Esophagus muscularis mucosa (tissue), 4 donors: Measurements from ENCODE around the gene TUBB2B.
"Not testable (repeated sequence)": the region's sequence is repeated elsewhere in the genome, so short reads cannot be mapped to it uniquely, and the experiment has no call there.

Source experiments
- EP300 ChIP-seq: sonication (generic); formaldehyde crosslinking; IDR thresholded peaks from one replicate; pipeline ENCODE4 v1.6.1; 2017; ENCODE audit warnings: antibody characterized with exemption
- POLR2A ChIP-seq: fragments of 450-650 bp; IDR thresholded peaks from one replicate; pipeline ENCODE4 v1.6.1; 2017; ENCODE audit warnings: antibody characterized with exemption, moderate library complexity, mild to moderate bottlenecking, low read depth
- TF ChIP-seq, protein P1 (sequence below), 3 experiments: fragments of 200-600 bp in 2 of 3; fragments of 450-650 bp in 1 of 3; sonication (generic) in 2 of 3; IDR thresholded peaks; one replicate each; pipeline ENCODE4 v1.5.1; 2017 to 2019; ENCODE audit warnings: antibody characterized with exemption in 3 of 3, mild to moderate bottlenecking in 2 of 3, moderate library complexity in 1 of 3

DNA sequence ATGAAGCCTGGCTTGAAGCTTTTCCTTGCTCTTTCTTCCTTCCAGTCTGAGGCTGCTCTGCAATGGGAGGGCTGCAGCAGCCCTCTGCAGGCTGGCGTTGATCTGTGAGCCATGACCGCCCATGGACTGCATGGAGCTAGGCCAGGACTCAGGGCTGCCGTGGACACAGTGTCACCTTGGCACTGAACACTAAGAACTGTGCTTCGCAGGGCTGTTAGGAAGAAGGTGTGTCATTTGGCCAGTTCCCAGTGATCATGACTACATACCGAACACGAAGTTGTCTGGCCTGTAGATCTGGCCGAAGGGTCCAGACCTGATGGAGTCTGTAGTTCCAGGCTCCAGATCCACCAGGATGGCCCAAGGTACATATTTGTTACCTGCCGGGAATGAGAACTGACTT lies 48.8 kb downstream of the TUBB2B start:
- not testable (repeated sequence) for TF ChIP-seq POLR2A, EP300
- TF ChIP-seq, protein P1, sequence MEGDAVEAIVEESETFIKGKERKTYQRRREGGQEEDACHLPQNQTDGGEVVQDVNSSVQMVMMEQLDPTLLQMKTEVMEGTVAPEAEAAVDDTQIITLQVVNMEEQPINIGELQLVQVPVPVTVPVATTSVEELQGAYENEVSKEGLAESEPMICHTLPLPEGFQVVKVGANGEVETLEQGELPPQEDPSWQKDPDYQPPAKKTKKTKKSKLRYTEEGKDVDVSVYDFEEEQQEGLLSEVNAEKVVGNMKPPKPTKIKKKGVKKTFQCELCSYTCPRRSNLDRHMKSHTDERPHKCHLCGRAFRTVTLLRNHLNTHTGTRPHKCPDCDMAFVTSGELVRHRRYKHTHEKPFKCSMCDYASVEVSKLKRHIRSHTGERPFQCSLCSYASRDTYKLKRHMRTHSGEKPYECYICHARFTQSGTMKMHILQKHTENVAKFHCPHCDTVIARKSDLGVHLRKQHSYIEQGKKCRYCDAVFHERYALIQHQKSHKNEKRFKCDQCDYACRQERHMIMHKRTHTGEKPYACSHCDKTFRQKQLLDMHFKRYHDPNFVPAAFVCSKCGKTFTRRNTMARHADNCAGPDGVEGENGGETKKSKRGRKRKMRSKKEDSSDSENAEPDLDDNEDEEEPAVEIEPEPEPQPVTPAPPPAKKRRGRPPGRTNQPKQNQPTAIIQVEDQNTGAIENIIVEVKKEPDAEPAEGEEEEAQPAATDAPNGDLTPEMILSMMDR (IDR thresholded peaks at IDR 0.05), result not testable (repeated sequence)
